HG02610 (cell line): ENCODE data around the gene PPP1R14C.

Source experiments
- ATAC-seq: cut with Tn5 transposase; IDR thresholded peaks from one replicate; pipeline ENCODE4 v1.9.1; 2021; ENCODE audit warnings: mild to moderate bottlenecking, moderate library complexity; ENCODE audit not compliant: unreplicated experiment

Gene PPP1R14C, protein sequence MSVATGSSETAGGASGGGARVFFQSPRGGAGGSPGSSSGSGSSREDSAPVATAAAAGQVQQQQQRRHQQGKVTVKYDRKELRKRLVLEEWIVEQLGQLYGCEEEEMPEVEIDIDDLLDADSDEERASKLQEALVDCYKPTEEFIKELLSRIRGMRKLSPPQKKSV

DNA sequence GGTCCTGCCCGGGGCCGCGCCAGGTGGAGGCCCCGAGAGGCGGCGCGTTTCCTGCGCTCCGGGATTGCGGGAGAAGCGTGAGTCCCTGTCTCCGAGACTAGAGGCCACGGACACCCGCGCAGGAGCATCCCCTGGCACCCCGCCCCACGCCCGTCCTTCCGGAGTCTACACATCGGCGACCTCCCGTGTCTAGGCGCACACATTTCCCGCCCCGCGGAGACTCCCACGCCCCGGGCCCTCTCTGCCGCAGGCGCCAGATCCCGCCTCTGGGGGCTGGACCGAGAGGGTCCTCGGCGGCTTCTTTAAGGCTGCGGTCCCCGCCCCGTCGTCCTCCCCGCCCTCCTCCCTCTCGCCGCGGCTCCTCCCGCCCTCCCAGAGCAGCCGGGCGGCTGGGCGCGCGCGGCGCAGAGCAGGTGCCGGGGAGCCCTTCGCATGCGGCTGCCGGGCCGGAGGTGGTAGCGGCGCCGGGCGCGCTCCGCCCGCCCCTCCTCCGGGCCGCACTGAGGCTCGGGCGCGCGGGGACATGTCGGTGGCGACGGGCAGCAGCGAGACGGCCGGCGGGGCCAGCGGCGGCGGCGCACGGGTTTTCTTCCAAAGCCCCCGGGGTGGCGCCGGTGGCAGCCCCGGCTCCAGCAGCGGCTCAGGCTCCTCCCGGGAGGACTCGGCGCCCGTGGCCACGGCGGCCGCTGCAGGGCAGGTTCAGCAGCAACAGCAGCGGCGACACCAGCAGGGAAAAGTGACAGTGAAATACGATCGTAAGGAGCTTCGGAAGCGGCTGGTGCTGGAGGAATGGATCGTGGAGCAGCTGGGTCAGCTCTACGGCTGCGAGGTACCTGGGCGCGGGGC lies at the start of gene PPP1R14C:
PPP1R14C (plus strand) TSS at position 375 of the 846 bp plus-strand sequence; CDS start at position 524, 149 bp downstream.
- no peak for ATAC-seq

DNA sequence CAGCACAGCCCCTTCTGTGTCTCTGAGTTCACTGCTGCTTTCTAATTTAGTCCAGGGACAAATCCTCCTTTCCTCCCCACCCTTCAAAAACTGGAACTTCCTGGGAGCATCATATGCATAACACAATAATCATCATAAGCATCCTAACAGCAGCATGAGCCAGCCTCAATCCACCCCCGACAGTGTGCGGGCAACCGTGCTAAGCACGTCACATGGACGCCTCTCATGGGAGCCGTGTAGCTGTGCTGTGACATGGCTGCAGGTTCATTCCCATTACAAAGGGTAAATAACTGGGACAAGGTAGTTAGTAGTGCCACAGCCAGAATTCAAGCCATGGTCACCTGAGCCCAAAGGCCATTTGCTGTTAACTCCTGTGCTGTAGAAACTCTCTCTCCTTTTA lies 49.4 kb upstream of the PPP1R14C start:
- no peak for ATAC-seq

DNA sequence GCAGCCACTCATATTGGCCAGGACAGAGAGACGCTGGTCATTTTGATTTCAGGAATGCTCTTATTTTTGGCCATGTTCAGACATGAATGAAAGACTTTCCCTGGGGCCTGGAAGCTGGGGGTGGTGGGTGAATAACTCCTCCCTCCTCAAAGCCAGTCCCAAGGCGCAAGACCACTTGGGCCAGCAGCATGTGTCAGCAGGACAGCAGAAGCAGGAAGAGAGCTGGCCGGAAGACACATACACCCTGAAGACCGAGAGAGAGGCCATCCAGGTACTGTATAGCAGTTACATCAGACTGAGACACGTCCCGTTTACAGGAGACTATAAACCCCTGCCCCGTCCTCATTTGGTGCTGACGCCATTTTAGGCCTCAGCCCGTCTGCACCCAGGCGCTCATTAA lies 44.7 kb upstream of the PPP1R14C start:
- ATAC-seq = no peak

DNA sequence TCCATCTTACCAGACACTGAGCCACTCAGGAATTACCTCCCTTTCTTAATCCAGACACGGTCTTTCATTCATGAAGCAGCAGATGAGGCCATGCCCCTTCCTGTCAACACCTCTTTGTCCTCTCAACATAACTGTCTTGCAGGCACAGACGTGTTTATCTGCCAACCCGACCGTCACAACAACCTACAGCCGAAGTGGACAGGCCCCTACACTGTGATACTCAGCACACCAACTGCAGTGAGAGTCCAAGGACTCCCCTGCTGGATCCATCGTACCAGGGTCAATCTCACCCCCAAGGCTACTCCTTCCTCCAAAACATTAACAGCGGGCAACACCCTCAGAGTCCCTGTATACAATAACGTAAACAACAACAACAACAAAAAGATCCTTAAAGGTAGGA lies 43.3 kb upstream of the PPP1R14C start:
- ATAC-seq = no peak

DNA sequence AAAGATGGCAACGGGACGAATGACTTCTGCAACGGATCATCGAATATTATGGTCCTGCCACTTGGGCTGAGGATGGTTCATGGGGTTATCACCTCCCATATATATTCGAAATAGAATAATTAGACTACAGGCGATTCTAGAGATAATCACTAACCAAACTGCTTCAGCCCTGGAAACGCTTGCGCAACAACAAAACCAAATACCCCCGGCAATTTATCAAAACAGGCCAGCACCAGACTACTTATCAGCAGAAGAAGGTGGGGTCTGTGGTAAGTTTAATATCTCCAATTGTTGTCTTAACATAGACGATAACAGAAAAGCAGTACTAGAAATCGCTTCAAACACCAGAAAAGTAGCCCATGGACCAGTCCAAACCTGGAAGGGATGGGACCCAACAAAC lies 42.9 kb upstream of the PPP1R14C start:
- ATAC-seq = no peak

DNA sequence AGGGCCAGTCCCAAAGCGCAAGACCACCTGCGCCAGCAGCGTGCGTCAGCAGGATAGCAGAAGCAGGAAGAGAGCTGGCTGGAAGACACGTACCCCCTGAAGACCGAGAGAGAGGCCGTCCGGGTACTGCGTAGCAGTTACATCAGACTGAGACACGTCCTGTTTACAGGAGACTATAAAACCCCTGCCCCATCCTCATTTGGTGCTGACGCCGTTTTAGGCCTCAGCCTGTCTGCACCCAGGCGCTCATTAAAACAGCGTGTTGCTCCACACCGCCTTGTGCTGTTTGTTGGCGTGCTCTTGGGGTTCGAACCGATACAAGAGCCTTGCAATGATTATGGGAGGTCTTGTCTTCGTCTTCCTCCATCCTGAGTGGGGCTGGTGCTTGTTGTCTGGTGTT lies 42.1 kb upstream of the PPP1R14C start:
- no peak for ATAC-seq

DNA sequence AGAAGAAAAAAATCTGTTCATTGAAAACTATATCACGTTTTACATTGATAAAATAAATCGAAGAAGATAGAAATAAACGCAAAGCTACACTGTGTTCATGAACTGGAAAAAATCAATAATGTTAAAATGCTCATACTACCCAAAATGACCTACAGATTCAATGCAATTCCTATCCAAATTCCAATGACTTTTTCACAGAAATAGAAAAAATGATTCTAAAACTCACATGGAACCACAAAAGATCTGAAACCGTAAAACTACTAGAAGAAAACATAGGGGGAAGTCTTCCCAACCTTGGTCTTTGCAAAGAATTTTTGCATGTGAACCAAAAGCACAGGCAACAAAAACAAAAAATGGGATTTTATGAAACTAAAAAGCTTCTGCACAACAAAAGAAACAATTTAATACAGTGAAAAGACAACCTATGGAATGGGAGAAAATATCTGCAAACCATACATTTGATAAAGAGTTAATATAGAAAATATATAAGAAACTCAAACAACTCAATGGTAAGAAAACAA lies 40.0 kb upstream of the PPP1R14C start:
- ATAC-seq = no peak

DNA sequence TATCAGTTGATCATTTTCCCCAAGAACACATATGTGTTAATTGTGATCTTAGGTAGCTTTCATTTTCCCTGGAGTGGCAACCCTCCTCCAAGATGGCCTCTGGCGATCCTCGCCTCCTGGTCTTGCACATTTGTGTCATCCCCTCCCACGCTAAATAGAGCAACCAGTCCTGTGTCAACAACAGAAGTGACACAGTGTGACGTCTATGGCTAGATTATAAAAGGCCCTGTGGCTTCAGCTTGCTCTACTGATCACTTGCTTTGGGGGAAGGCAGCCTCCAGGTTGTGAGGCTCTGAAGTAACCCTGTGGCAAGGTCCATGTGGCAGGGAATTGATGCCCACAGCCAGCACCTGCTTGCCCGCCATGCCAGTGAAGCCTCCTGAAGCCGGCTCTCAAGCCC lies 30.6 kb upstream of the PPP1R14C start:
- ATAC-seq = no peak

DNA sequence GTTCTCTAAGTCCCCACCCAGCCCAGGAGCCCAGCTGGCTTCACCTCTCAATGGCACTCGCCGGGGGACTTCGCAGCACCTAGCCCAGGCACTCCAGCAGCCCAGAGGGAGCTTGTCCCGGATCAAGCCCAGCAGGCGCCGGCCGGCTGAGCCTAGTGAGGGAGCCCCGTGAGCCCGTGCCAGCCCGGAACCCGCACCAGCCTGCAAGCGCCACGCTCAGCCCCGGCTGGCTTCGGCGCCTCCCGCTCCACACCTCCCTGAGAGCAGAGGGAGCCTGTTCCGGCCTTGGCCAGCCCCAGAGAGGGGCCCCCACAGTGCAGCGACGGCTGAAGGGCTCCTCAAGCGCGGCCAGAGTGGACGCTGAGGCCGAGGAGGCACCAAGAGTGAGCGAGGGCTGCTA lies 27.1 kb upstream of the PPP1R14C start:
- no peak for ATAC-seq

DNA sequence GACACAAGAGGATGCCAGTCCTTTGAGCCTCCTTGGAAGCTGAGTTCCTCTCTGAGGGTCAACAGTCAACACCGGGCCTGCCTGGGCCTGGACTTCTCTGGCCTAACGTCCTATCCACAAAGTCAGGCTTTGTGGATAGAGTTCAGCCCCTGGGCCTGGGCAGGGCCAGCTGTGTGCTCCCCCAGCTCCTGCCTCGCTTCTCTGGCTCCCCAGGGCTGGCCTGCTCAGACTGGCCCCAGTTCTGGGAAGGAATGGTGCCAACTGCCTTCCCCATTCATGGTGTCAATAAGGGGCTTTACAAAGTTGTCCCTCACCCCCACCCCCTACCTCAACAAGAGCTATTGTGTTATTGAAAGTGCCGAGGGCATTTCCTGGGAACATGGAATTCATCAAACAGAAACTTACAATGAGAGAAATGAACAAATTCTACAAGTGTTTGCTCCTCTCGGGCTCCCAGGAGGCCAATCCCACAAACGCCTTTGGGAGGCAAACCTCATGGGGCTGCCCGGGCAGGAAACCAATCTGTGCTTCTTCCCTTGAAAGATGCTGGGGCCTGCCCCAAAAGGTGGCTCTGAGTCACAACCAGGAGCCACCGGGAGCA lies 26.5 kb upstream of the PPP1R14C start:
- no peak for ATAC-seq

DNA sequence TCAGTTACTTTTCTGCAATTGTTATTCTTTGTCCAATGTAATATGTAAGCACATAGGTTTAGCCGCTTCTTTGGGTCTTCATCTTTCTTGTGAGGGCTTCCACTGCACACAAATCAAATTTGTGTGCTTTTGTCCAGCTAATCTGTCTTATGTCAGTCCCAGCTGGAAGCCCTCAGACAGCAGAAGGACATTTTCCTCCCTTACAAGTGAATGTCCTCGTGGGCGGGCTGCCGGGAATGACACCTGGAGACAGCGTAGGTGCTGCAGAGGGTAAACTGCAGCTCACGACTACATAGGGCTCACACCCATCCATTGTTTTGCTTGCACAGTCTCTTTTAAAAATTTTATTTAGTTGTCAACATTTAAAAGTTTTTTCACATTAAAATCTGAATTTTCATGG lies 24.6 kb upstream of the PPP1R14C start:
- ATAC-seq = no peak

DNA sequence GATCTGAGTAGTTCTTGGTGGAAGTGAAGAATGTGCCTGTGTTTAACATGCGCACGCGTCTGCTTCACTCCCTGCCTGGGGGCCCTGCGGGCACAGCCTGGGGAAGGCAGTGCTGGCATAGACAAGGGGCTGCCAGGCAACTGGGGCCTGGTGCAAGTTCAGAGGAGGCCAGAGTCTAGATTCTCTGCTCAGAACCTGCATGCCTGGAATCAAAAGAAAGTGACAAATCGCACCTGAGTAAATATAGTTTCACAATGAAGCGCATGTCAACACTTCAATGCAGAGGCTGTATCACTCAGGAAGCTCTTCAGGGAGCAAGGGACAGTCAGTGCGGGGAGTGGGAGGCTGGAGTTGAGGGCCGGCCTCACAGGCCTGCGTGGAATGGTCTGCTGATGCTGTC lies 24.2 kb upstream of the PPP1R14C start:
- no peak for ATAC-seq

DNA sequence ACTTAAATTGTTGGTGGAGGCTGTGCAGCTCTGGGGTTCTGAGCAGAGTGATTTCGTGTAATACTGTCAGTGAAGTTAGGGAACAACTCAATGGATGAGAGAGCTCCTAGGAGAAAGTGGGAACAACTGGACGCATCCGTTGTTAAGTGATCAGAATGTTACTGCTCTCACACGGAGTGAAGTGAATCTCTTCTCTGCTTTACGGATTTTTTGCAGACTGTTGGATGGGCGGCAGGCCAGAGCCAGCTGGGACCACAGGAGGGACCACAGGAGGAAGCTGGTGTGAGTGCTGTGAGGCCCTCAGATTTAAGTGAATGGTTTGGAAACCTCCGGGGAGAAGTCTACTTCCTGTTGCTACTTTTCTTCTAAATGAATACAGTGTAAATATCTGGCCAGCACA lies 23.7 kb upstream of the PPP1R14C start:
- ATAC-seq = no peak

DNA sequence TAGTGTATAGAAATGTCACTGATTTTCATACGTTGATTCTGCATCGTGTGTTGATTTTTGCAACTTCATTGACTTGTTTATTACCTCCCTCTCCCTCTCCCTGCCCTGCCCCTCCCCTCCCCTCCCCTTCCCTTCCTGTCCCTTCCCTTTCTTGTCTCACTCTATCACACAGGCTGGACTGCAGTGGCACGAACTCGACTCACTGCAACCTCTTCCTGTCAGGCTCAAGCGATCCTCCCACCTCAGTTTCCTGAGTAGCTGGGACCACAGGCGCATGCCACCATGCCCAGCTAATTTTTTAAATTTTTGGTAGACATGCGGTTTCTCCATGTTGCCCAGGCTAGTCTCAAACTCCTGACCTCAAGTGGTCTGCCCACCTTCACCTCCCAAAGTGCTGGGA lies 19.2 kb upstream of the PPP1R14C start:
- ATAC-seq = no peak

DNA sequence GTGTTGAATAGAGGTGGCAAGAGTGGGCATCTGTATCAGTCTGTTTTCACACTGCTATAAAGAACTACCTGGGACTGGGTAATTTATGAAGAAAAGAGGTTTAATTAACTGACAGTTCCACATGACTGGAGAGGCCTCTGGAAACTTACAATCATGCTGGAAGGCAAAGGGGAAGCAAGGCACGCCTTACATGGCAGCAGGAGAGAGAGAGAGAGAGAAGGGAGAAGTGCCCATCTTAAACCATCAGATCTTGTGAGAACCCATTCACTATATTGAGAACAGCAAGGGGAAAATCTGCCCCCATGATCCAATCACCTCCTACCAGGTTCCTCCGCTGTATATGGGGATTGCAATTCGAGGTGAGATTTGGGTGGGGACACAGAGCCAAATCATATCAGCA lies 18.6 kb upstream of the PPP1R14C start:
- no peak for ATAC-seq

DNA sequence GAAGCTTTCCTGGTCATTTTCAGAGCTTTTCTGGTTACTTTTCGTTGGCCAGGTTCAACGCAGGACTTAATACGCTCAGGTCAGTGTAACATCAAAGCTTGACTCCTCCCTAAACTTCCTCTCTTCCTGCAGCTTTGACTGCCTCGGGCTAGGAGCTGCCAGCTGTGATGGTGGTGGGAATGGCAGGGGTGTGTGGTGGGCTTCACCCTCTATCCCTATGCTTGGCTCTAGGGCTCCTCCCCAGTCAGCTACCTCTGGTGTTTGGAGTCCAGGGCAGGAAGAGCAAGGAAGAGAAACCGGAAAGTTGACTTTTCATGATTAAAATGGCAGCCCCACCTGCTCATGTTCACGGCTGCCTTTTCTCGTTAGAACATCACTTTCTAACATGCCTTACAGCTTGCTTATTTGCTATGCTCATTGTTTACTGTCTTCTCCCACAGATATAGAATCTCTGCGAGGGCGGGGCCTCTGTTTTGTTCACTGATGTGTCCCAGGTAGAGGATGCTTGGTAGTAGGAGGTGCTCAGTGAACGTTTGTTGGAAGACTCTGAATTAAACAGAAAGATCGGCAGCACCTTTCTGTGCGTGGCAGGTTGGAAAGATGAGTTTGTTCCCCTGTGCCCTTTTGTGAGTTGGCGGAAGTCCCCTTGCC lies 16.1 kb upstream of the PPP1R14C start:
- ATAC-seq = no peak

DNA sequence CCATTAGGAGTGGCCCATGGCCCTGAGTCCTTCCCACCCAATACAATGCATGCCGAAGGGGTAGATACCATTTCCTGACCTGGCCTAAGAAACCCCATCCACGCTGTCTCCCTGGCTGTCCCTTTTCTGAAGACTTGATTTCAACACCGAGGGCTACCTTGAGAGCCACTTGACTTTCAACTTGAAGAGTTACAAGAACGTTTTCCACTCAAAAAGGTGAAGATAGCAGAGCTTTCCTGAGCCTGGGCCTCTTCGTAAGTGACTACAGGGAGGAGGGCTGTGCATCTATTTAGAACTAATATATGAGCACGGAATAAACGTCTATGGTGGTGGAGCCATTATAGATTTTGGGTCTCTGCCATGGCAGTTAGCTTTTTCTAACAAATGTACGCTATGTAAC lies 14.4 kb upstream of the PPP1R14C start:
- no peak for ATAC-seq

DNA sequence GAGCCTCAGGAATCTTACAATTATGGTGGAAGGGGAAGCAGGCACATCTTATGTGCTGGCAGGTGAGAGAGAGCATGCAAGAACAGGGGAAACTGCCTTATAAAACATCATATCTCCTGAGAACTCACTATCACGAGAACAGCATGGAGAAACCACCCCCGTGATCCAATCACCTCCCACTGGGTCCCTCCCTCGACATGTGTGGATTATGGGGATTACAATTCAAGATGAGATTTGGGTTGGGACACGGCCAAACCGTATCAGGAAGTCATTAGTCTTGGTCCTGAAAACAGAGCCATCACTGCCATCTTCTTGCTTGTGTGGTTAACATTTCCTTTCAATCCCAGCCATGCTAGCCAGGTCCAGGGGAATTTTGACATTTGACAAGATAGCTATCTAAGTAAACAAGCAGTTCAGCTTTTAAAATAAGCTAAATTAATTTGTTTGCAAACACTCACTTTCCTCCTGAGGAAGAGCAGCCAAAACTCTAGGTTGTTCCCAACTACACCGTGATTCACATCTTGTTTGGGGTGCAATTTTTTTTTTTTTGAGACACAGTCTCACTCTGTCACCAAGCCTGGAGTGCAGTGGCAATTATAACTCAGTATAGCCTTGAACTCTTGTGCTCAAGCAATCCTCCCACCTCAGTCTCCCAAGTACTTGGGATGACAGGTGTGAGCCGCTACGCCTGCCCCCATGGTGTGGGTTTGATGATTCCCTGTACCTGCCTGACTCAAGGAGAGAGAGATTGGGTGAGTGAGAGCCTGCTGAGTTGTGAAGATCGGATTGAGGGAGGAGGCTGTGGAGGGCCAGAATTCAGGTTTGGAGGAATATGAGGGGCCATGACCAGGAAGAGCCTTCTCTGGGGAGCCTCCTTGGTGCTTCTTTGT lies 13.0 kb upstream of the PPP1R14C start:
- no peak for ATAC-seq

DNA sequence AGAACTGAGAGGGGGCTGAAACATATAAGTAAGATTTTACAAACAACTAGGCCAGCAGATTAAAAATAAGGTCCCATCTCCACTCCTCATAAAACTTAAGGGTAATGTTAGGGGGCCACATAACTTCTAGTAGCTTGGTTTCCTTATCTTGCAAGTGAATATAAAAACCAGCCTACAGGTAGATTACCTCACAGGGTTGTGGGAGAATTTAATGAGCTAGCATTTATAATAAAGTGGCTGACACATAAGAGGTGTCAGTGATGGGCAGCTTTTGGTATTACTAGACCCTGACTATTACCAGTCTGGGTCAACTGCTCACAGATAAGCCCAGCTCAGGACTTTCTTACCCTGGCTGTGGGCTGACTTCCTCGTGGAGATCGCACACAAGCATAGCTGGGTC lies 9.2 kb upstream of the PPP1R14C start:
- no peak for ATAC-seq

DNA sequence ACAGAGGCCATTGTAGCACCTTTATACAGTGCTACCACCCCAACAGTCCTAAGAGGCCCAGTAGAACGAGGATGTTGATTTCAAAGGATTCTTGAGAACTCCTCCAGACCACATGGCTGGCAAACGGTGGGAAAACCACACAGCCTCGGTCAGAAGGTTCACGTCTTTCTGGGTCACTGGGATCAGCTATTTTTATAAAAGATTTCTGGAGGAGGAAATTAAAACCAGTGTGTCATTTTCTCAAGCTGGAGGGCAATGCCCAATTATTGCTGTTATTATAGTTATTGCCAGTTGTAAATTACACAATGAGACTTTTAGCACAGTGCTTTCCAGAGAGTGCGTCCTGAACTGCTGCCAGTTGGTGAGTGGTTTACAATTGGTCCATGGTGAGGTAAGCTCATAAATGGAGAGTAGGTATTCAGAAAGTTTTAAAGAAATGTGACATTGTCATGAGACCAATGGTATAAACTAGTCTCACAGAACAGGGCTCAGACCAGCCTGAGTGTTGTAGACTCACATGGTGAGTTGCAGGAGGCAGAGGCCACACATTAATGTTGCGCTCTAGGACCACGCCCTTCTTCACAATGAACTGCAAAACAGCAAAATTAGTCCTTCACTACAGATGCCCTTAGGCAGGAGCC lies 8.4 kb upstream of the PPP1R14C start:
- ATAC-seq = no peak
